GM12878 (cell line): Measurements from ENCODE around the gene PLXNA4. TPM values are rescaled to one million over a fixed set of nuclear protein-coding genes. Genes with fewer than 3 reads are reported as not detected.

ENCODE experiments used
- ATAC-seq: fragments of 200-7000 bp; cut with Tn5 transposase; 3 replicates; pipeline ENCODE4 v1.9.1; 2020; ENCODE audit warnings: mild to moderate bottlenecking, moderate library complexity
- BruUV-seq: library from RNA; stranded (reverse); fragments of 400-500 nt; replicated peaks from 2 replicates; lab custom pipeline; 2021; lab: Mats Ljungman, UMichigan
- CTCF ChIA-PET: fragments of 300-600 bp; sonication (Branson Sonifier 250); formaldehyde crosslinking; extraction: SDS; loops from one replicate; lab custom pipeline; 2021; ENCODE audit warnings: inconsistent platforms; lab: Yijun Ruan, JAX
- POLR2A ChIA-PET: fragments of 350-600 bp; formaldehyde crosslinking; extraction: SDS; loops from one replicate; lab custom pipeline; 2021; ENCODE audit warnings: inconsistent platforms; lab: Charles Lee
- RAD21 ChIA-PET: fragments of 300-600 bp; sonication (Branson Sonifier 250); formaldehyde crosslinking; loops from one replicate; lab custom pipeline; 2023; ENCODE audit warnings: antibody characterized with exemption; ENCODE audit not compliant: unreplicated experiment; lab: Charles Lee
- SMC1A ChIA-PET: fragments of 300-600 bp; sonication (Branson Sonifier 250); formaldehyde crosslinking; loops from one replicate; lab custom pipeline; 2023; ENCODE audit not compliant: unreplicated experiment, uncharacterized antibody; lab: Charles Lee
- DNase-seq: peaks from one replicate; pipeline ENCODE4 v3.0.0-alpha.2; 2011; ENCODE audit warnings: low read depth, low spot score
- FAIRE-seq: peaks from 3 replicates; lab custom pipeline; 2011; peaks lifted over from hg19 to GRCh38; lab: Jason Lieb, UNC
- H2AFZ ChIP-seq: 2 replicates; pipeline ENCODE4 v1.6.0; 2011; ENCODE audit warnings: low read depth, low read length, control low read depth; ENCODE audit not compliant: control insufficient read depth
- H3K27ac ChIP-seq: 2 replicates; pipeline ENCODE4 v1.5.1; 2011; ENCODE audit warnings: control low read depth; ENCODE audit not compliant: control insufficient read depth, insufficient read depth
- H3K27me3 ChIP-seq, 2 experiments: replicated peaks in 1 of 2; 2 replicates each; pipeline versions ENCODE4 v1.6.0 to v1.6.1; 2011; ENCODE audit warnings: low read length in 1 of 2; ENCODE audit not compliant: control insufficient read depth in 2 of 2, insufficient read depth in 2 of 2
- H3K36me3 ChIP-seq, 2 experiments: 2 replicates each; pipeline ENCODE4 v1.5.1; 2011; ENCODE audit warnings: low read length in 1 of 2; ENCODE audit not compliant: control insufficient read depth in 2 of 2, insufficient read depth in 2 of 2
- H3K4me1 ChIP-seq: 2 replicates; pipeline ENCODE4 v1.6.1; 2011; ENCODE audit warnings: mild to moderate bottlenecking, low read length, moderate library complexity, mixed read lengths; ENCODE audit not compliant: control insufficient read depth, insufficient read depth
- H3K4me2 ChIP-seq: 2 replicates; pipeline ENCODE4 v1.6.0; 2011; ENCODE audit warnings: control low read depth; ENCODE audit not compliant: control insufficient read depth, insufficient read depth
- H3K4me3 ChIP-seq: fragments of 200-600 bp; sonication (generic); 2 replicates; pipeline ENCODE4 v1.5.1; 2016
- H3K79me2 ChIP-seq: 2 replicates; pipeline ENCODE4 v1.6.0; 2011; ENCODE audit warnings: low read length; ENCODE audit not compliant: control insufficient read depth, insufficient read depth
- H3K9ac ChIP-seq: 2 replicates; pipeline ENCODE4 v1.8.0; 2011; ENCODE audit warnings: low read length, control low read depth, mixed read lengths; ENCODE audit not compliant: control insufficient read depth, insufficient read depth
- H3K9me3 ChIP-seq: replicated peaks from 3 replicates; pipeline ENCODE4 v1.5.1; 2011; ENCODE audit warnings: mild to moderate bottlenecking, low read length; ENCODE audit not compliant: control insufficient read depth, insufficient read depth
- H4K20me1 ChIP-seq: 2 replicates; pipeline ENCODE4 v1.6.0; 2011; ENCODE audit not compliant: control insufficient read depth, insufficient read depth
- BHLHE40 ChIP-seq, 2 experiments: fragments of 450-650 bp in 1 of 2; IDR thresholded peaks; 2 replicates each; pipeline ENCODE4 v1.6.1; 2011 to 2017; ENCODE audit warnings: low read depth in 2 of 2, borderline replicate concordance in 1 of 2, improper control_type of control experiment in 1 of 2, low read length in 1 of 2, mild to moderate bottlenecking in 1 of 2
- CBX5 ChIP-seq: sonication (generic); IDR thresholded peaks from 2 replicates; pipeline ENCODE4 v1.6.1; 2016; ENCODE audit warnings: low read depth, moderate library complexity, mild to moderate bottlenecking, inconsistent platforms
- EP300 ChIP-seq, 2 experiments: fragments of 150-350 bp in 1 of 2; IDR thresholded peaks; 2 replicates each; pipeline ENCODE4 v1.6.1; 2011 to 2012; ENCODE audit warnings: low read depth in 2 of 2, low read length in 2 of 2, borderline replicate concordance in 1 of 2, improper control_type of control experiment in 1 of 2, inconsistent platforms in 1 of 2; ENCODE audit not compliant: control insufficient read depth in 1 of 2
- GABPA ChIP-seq: IDR thresholded peaks from 2 replicates; pipeline ENCODE4 v1.6.1; 2014; ENCODE audit warnings: antibody characterized with exemption, low read depth, mild to moderate bottlenecking, inconsistent platforms
- HDAC2 ChIP-seq: fragments of 200-600 bp; sonication (generic); IDR thresholded peaks from 2 replicates; pipeline ENCODE4 v1.6.1; 2017
- KAT2A ChIP-seq: conservative IDR thresholded peaks from 2 replicates; pipeline ENCODE4 v1.6.1; 2011; ENCODE audit warnings: low read depth, low read length; ENCODE audit not compliant: control insufficient read depth
- KLF5 ChIP-seq: fragments of 450-650 bp; IDR thresholded peaks from 2 replicates; pipeline ENCODE4 v1.6.1; 2014; ENCODE audit warnings: mild to moderate bottlenecking; ENCODE audit not compliant: partially characterized antibody
- MEF2B ChIP-seq: fragments of 450-650 bp; IDR thresholded peaks from 2 replicates; pipeline ENCODE4 v1.6.1; 2018; ENCODE audit warnings: mild to moderate bottlenecking, moderate library complexity; ENCODE audit not compliant: partially characterized antibody, poor library complexity, severe bottlenecking
- NFXL1 ChIP-seq: fragments of 450-650 bp; IDR thresholded peaks from 2 replicates; pipeline ENCODE4 v1.6.1; 2017; ENCODE audit warnings: antibody characterized with exemption, mild to moderate bottlenecking, borderline replicate concordance
- SMAD1 ChIP-seq: fragments of 450-650 bp; IDR thresholded peaks from 2 replicates; pipeline ENCODE4 v1.6.1; 2018; ENCODE audit warnings: mild to moderate bottlenecking, low read depth; ENCODE audit not compliant: partially characterized antibody
- STAT3 ChIP-seq: IDR thresholded peaks from 2 replicates; pipeline ENCODE4 v1.6.1; 2011; ENCODE audit warnings: low read depth, low read length, improper control_type of control experiment
- YBX1 ChIP-seq: fragments of 450-650 bp; IDR thresholded peaks from 2 replicates; pipeline ENCODE4 v1.6.1; 2016; ENCODE audit warnings: antibody characterized with exemption
- ZNF622 ChIP-seq: fragments of 450-650 bp; IDR thresholded peaks from 2 replicates; pipeline ENCODE4 v1.6.1; 2017; ENCODE audit warnings: mild to moderate bottlenecking, inconsistent platforms
- WGBS: methylation state at CpG from one replicate; pipeline ENCODE4 v1.1.6; 2016; ENCODE audit warnings: low lambda C conversion rate; ENCODE audit not compliant: insufficient replicate concordance, insufficient coverage; ENCODE audit errors: missing lambda C conversion rate; 5-methylcytosine and 5-hydroxymethylcytosine counted together
- in situ Hi-C: fragments of 300-500 bp; cut with MboI; formaldehyde crosslinking; loops from 9 replicates; pipeline ENCODE4 v1.14.3; 2018; ENCODE audit warnings: mixed read lengths
- intact Hi-C: fragments of 100-400 bp; cut with micrococcal nuclease; formaldehyde crosslinking; loops from one replicate; pipeline ENCODE4 v1.14.2; 2022; ENCODE audit not compliant: unreplicated experiment
- polyA plus RNA-seq, 11 experiments: library from polyadenylated mRNA; depleted of rRNA in 4 of 11; unstranded in 6 of 11; stranded (reverse) in 5 of 11; fragments of >200 nt; fragmentation: Nextera tagmentation in 4 of 11; fragmentation: Illumina TruSeq in 1 of 11; extraction: Ambion mirVana in 4 of 11; extraction: Trizol in 1 of 11; gene quantifications; 1 replicate in 1 of 11; 2 replicates in 10 of 11; pipeline versions ENCODE4 v1.2.1 to v1.2.3, GENCODE V29; 2011 to 2016; ENCODE audit warnings: inconsistent platforms in 2 of 11, missing spikeins in 2 of 11, low read depth in 1 of 11
- total RNA-seq, 4 experiments: library from RNA; depleted of rRNA in 3 of 4; stranded (reverse); fragments of >200 nt in 3 of 4; fragmentation: Illumina TruSeq in 1 of 4; extraction: Trizol in 1 of 4; gene quantifications; 2 replicates each; pipeline versions ENCODE4 v1.2.1 to v1.2.3, GENCODE V29; 2013 to 2021
- TF ChIP-seq, protein P1 (sequence below): fragments of 450-650 bp; IDR thresholded peaks from 2 replicates; pipeline ENCODE4 v1.6.1; 2016; ENCODE audit warnings: mild to moderate bottlenecking
- TF ChIP-seq, protein P2 (sequence below): fragments of 450-650 bp; IDR thresholded peaks from 2 replicates; pipeline ENCODE4 v1.6.1; 2017; ENCODE audit warnings: antibody characterized with exemption, mild to moderate bottlenecking, moderate library complexity

The PLXNA4 gene
- total and polyA plus RNA-seq, 10 of the 15 experiments (the other 5 are each of a cell fraction or from before 2014, with no cell fraction given): 0.03 TPM; not detected in 9

- no peak for DNase-seq
- Histone ChIP-seq H3K4me3 (no peak overlapping the region), H3K9me3 (no peaks in the 10 kb centered on the region), H3K4me2 (no peak overlapping the region), H3K36me3 (no peaks in the 10 kb centered on the region), H3K9ac (no peak overlapping the region), H3K4me1 (no peaks in the 10 kb centered on the region), H3K27ac (no peak overlapping the region), H4K20me1 (no peaks in the 10 kb centered on the region), H3K27me3 (no peaks in the 10 kb centered on the region), H3K79me2 (no peaks in the 10 kb centered on the region), H2AFZ (no peak overlapping the region)
- WGBS: 50% methylated on average over 15 of the region's 15 CpGs
- in situ Hi-C loops: no loop called here
- no TSS peak for BruUV-seq
- no peak for ATAC-seq
- CTCF ChIA-PET: no interaction called here
- intact Hi-C loops: no loop called here
- POLR2A ChIA-PET: no interaction called here
- TF ChIP-seq, protein P1, sequence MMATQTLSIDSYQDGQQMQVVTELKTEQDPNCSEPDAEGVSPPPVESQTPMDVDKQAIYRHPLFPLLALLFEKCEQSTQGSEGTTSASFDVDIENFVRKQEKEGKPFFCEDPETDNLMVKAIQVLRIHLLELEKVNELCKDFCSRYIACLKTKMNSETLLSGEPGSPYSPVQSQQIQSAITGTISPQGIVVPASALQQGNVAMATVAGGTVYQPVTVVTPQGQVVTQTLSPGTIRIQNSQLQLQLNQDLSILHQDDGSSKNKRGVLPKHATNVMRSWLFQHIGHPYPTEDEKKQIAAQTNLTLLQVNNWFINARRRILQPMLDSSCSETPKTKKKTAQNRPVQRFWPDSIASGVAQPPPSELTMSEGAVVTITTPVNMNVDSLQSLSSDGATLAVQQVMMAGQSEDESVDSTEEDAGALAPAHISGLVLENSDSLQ: no peak
- no peak for TF ChIP-seq GABPA
- TF ChIP-seq MEF2B: no peak
- no peak for TF ChIP-seq BHLHE40 (IDR thresholded peaks at IDR 0.05; ENCODE audit: borderline replicate concordance in 1 of 2, low read depth in 2 of 2, low read length in 1 of 2)
- no peak for TF ChIP-seq HDAC2
- no peak for TF ChIP-seq NFXL1
- TF ChIP-seq, protein P2, sequence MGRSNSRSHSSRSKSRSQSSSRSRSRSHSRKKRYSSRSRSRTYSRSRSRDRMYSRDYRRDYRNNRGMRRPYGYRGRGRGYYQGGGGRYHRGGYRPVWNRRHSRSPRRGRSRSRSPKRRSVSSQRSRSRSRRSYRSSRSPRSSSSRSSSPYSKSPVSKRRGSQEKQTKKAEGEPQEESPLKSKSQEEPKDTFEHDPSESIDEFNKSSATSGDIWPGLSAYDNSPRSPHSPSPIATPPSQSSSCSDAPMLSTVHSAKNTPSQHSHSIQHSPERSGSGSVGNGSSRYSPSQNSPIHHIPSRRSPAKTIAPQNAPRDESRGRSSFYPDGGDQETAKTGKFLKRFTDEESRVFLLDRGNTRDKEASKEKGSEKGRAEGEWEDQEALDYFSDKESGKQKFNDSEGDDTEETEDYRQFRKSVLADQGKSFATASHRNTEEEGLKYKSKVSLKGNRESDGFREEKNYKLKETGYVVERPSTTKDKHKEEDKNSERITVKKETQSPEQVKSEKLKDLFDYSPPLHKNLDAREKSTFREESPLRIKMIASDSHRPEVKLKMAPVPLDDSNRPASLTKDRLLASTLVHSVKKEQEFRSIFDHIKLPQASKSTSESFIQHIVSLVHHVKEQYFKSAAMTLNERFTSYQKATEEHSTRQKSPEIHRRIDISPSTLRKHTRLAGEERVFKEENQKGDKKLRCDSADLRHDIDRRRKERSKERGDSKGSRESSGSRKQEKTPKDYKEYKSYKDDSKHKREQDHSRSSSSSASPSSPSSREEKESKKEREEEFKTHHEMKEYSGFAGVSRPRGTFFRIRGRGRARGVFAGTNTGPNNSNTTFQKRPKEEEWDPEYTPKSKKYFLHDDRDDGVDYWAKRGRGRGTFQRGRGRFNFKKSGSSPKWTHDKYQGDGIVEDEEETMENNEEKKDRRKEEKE: no peak
- no peak for TF ChIP-seq EP300 (IDR thresholded peaks at IDR 0.05; ENCODE audit: borderline replicate concordance in 1 of 2, control insufficient read depth in 1 of 2, low read depth in 2 of 2, low read length in 2 of 2)
- TF ChIP-seq SMAD1: no peak
- no peak for TF ChIP-seq CBX5
- no peak for TF ChIP-seq KLF5
- no peak for TF ChIP-seq STAT3
- TF ChIP-seq KAT2A: no peak
- TF ChIP-seq ZNF622: no peak
- no peak for TF ChIP-seq YBX1
- SMC1A ChIA-PET: no interaction called here
- no peak for FAIRE-seq
- RAD21 ChIA-PET: no interaction called here
Measured at GRCh38 chr7:132073920-132074589, 502.2 kb downstream of the PLXNA4 start.
